ENCODE measurements around the gene NRXN3.

The NRXN3 gene

GRCh38 chr14:79599239-79599638 lies 1429.1 kb downstream of the NRXN3 start:
- DNase-seq (ENCODE audit: low read depth) = no peak
- H3K4me3 ChIP-seq (ENCODE audit: low read depth, low read length) = no peak overlapping the region
- no peak for TF ChIP-seq CTCF (IDR thresholded peaks at IDR 0.05; ENCODE audit: low read depth, low read length, missing control alignments)

- no peak for DNase-seq (ENCODE audit: low read depth)
Measured at GRCh38 chr14:79600406-79600805, 1430.2 kb downstream of the NRXN3 start.

GRCh38 chr14:79601579-79601978 lies 1431.4 kb downstream of the NRXN3 start:
- DNase-seq (ENCODE audit: low read depth) = no peak
- no peak for TF ChIP-seq CTCF (IDR thresholded peaks at IDR 0.05; ENCODE audit: low read depth, low read length, missing control alignments)
- no peak overlapping the region for H3K4me3 ChIP-seq (ENCODE audit: low read depth, low read length)

More at GRCh38 chr14:79600406-79600805, 1430.2 kb downstream of the NRXN3 start:
- H3K4me3 ChIP-seq (ENCODE audit: low read depth, low read length) = no peak overlapping the region
- no peak for TF ChIP-seq CTCF (IDR thresholded peaks at IDR 0.05; ENCODE audit: low read depth, low read length, missing control alignments)

GRCh38 chr14:79602045-79602444 lies 1431.9 kb downstream of the NRXN3 start:
- TF ChIP-seq CTCF (IDR thresholded peaks at IDR 0.05; ENCODE audit: low read depth, low read length, missing control alignments) = no peak

GRCh38 chr14:79602742-79603141 lies 1432.6 kb downstream of the NRXN3 start:
- no peak for TF ChIP-seq CTCF (IDR thresholded peaks at IDR 0.05; ENCODE audit: low read depth, low read length, missing control alignments)

More at GRCh38 chr14:79602045-79602444, 1431.9 kb downstream of the NRXN3 start:
- H3K4me3 ChIP-seq (ENCODE audit: low read depth, low read length) = no peak overlapping the region
- DNase-seq (ENCODE audit: low read depth) = no peak

GRCh38 chr14:79605849-79606248 lies 1435.7 kb downstream of the NRXN3 start:
- no peak for DNase-seq (ENCODE audit: low read depth)
- no peak overlapping the region for H3K4me3 ChIP-seq (ENCODE audit: low read depth, low read length)
- no peak for TF ChIP-seq CTCF (IDR thresholded peaks at IDR 0.05; ENCODE audit: low read depth, low read length, missing control alignments)

More at GRCh38 chr14:79602742-79603141, 1432.6 kb downstream of the NRXN3 start:
- no peak overlapping the region for H3K4me3 ChIP-seq (ENCODE audit: low read depth, low read length)
- no peak for DNase-seq (ENCODE audit: low read depth)

GRCh38 chr14:79608446-79608845 lies 1438.3 kb downstream of the NRXN3 start:
- H3K4me3 ChIP-seq (ENCODE audit: low read depth, low read length) = no peak overlapping the region
- DNase-seq (ENCODE audit: low read depth) = no peak
- TF ChIP-seq CTCF (IDR thresholded peaks at IDR 0.05; ENCODE audit: low read depth, low read length, missing control alignments) = no peak
